IMR-90 (cell line): ENCODE measurements around the gene RBFOX2. TPM values are rescaled to one million over a fixed set of nuclear protein-coding genes. Genes with fewer than 3 reads are reported as not detected.

Source experiments
- ATAC-seq: fragments of 200-7000 bp; cut with Tn5 transposase; 2 replicates; pipeline ENCODE4 v1.9.1; 2020; ENCODE audit warnings: low read depth, mild to moderate bottlenecking, moderate library complexity
- BruUV-seq: library from RNA; stranded (reverse); fragments of 400-500 nt; replicated peaks from 2 replicates; lab custom pipeline; 2021; lab: Mats Ljungman, UMichigan
- CTCF ChIA-PET: fragments of 300-600 bp; formaldehyde crosslinking; extraction: SDS; loops from one replicate; lab custom pipeline; 2021; ENCODE audit warnings: antibody characterized with exemption; lab: Yijun Ruan, JAX
- POLR2A ChIA-PET: fragments of 300-600 bp; sonication (Branson Sonifier 250); formaldehyde crosslinking; loops from one replicate; lab custom pipeline; 2022; ENCODE audit warnings: antibody characterized with exemption; ENCODE audit not compliant: unreplicated experiment; lab: Charles Lee
- DNase-seq: peaks from one replicate; pipeline ENCODE4 v3.0.0; 2013
- H2AFZ ChIP-seq: replicated peaks from 2 replicates; pipeline ENCODE3; 2013; ENCODE audit warnings: low read length, mild to moderate bottlenecking; ENCODE audit not compliant: poor library complexity
- H2AK5ac ChIP-seq: 2 replicates; pipeline ENCODE4 v1.6.1; 2013; ENCODE audit warnings: low read depth, low read length, inconsistent platforms
- H2AK9ac ChIP-seq: replicated peaks from 2 replicates; pipeline ENCODE3; 2013; ENCODE audit warnings: mild to moderate bottlenecking, low read depth, low read length, moderate library complexity; ENCODE audit not compliant: poor library complexity
- H2BK120ac ChIP-seq: 2 replicates; pipeline ENCODE4 v1.6.1; 2013; ENCODE audit warnings: low read depth, low read length, inconsistent platforms
- H2BK15ac ChIP-seq: 3 replicates; pipeline ENCODE4 v1.6.1; 2013; ENCODE audit warnings: low read depth, low read length, inconsistent platforms
- H2BK20ac ChIP-seq: 2 replicates; pipeline ENCODE4 v1.6.1; 2013; ENCODE audit warnings: low read depth, mild to moderate bottlenecking, inconsistent platforms, low read length, moderate library complexity
- H2BK5ac ChIP-seq: 2 replicates; pipeline ENCODE4 v1.6.1; 2013; ENCODE audit warnings: mild to moderate bottlenecking, low read depth, low read length, inconsistent platforms; ENCODE audit not compliant: poor library complexity, severe bottlenecking
- H3K14ac ChIP-seq: replicated peaks from 2 replicates; pipeline ENCODE4 v1.6.1; 2013; ENCODE audit warnings: low read depth, low read length, inconsistent platforms
- H3K18ac ChIP-seq: 2 replicates; pipeline ENCODE4 v1.6.1; 2013; ENCODE audit warnings: low read depth, low read length, control low read depth
- H3K23ac ChIP-seq: 2 replicates; pipeline ENCODE4 v1.6.1; 2013; ENCODE audit warnings: low read depth, low read length, inconsistent platforms
- H3K27ac ChIP-seq: 2 replicates; pipeline ENCODE4 v1.5.1; 2013; ENCODE audit warnings: mild to moderate bottlenecking, control low read depth, low read length; ENCODE audit not compliant: insufficient read depth
- H3K27me3 ChIP-seq: 2 replicates; pipeline ENCODE4 v1.6.1; 2013; ENCODE audit warnings: low read length; ENCODE audit not compliant: control insufficient read depth, insufficient read depth
- H3K36me3 ChIP-seq: 2 replicates; pipeline ENCODE4 v1.6.1; 2013; ENCODE audit warnings: low read length, mixed read lengths; ENCODE audit not compliant: control insufficient read depth, insufficient read depth
- H3K4ac ChIP-seq: 2 replicates; pipeline ENCODE4 v1.6.1; 2013; ENCODE audit warnings: low read depth, low read length, inconsistent platforms
- H3K4me1 ChIP-seq: 2 replicates; pipeline ENCODE4 v1.6.1; 2013; ENCODE audit warnings: low read length, mixed read lengths; ENCODE audit not compliant: control insufficient read depth, insufficient read depth
- H3K4me2 ChIP-seq: 2 replicates; pipeline ENCODE4 v1.6.1; 2013; ENCODE audit warnings: low read depth, mild to moderate bottlenecking, control low read depth, low read length, moderate library complexity
- H3K4me3 ChIP-seq: 2 replicates; pipeline ENCODE4 v1.5.1; 2013; ENCODE audit warnings: low read depth, mild to moderate bottlenecking, control low read depth, low read length, moderate library complexity; ENCODE audit not compliant: insufficient read depth
- H3K56ac ChIP-seq: 2 replicates; pipeline ENCODE4 v1.6.1; 2013; ENCODE audit warnings: low read length, inconsistent platforms; ENCODE audit not compliant: insufficient read depth; ENCODE audit errors: extremely low read depth
- H3K79me1 ChIP-seq, 2 experiments: 2 replicates each; pipeline ENCODE4 v1.6.1; 2013; ENCODE audit warnings: low read length in 2 of 2, inconsistent platforms in 1 of 2, low read depth in 1 of 2
- H3K9ac ChIP-seq: 2 replicates; pipeline ENCODE4 v1.6.1; 2013; ENCODE audit warnings: low read depth, low read length, control low read depth
- H3K9me1 ChIP-seq: 2 replicates; pipeline ENCODE4 v1.6.1; 2013; ENCODE audit warnings: low read length, inconsistent platforms; ENCODE audit not compliant: insufficient read depth
- H3K9me3 ChIP-seq: 2 replicates; pipeline ENCODE4 v1.6.1; 2013; ENCODE audit warnings: low read length; ENCODE audit not compliant: control insufficient read depth, insufficient read depth
- H4K20me1 ChIP-seq: 2 replicates; pipeline ENCODE4 v1.6.1; 2013; ENCODE audit warnings: low read length, inconsistent platforms; ENCODE audit not compliant: insufficient read depth
- H4K5ac ChIP-seq: 2 replicates; pipeline ENCODE4 v1.6.1; 2013; ENCODE audit warnings: mild to moderate bottlenecking, low read depth, low read length, control low read depth
- H4K8ac ChIP-seq, 2 experiments: 2 replicates each; pipeline ENCODE4 v1.6.1; 2013; ENCODE audit warnings: low read depth in 2 of 2, low read length in 2 of 2, control low read depth in 1 of 2, inconsistent platforms in 1 of 2
- H4K91ac ChIP-seq: 2 replicates; pipeline ENCODE4 v1.6.1; 2013; ENCODE audit warnings: low read depth, low read length, inconsistent platforms; ENCODE audit not compliant: insufficient read depth
- CEBPB ChIP-seq: IDR thresholded peaks from 2 replicates; pipeline ENCODE4 v1.6.1; 2012; ENCODE audit warnings: low read depth, low read length, improper control_type of control experiment
- RAD21 ChIP-seq: IDR thresholded peaks from 2 replicates; pipeline ENCODE4 v1.6.1; 2012; ENCODE audit warnings: low read length, improper control_type of control experiment
- RCOR1 ChIP-seq: IDR thresholded peaks from 2 replicates; pipeline ENCODE4 v1.6.1; 2012; ENCODE audit warnings: mild to moderate bottlenecking, low read length, improper control_type of control experiment; ENCODE audit not compliant: insufficient replicate concordance
- SMC3 ChIP-seq: fragments of 150-350 bp; IDR thresholded peaks from 2 replicates; pipeline ENCODE4 v1.6.1; 2016; ENCODE audit warnings: low read depth, mild to moderate bottlenecking, antibody characterized with exemption, low read length, moderate library complexity
- WGBS, 2 experiments: methylation state at CpG; one replicate each; pipeline versions ENCODE4 v1.1.5 to v1.1.7; 2013; ENCODE audit warnings: missing lambda C conversion rate in 2 of 2; ENCODE audit not compliant: insufficient read length in 1 of 2; ENCODE audit errors: extremely low coverage in 2 of 2; 5-methylcytosine and 5-hydroxymethylcytosine counted together
- dilution Hi-C: fragments of 300-500 bp; cut with HindIII; formaldehyde crosslinking; loops from one replicate; pipeline ENCODE4 v1.14.3; 2018; ENCODE audit warnings: low sequenced_read_pairs; ENCODE audit not compliant: unreplicated experiment
- in situ Hi-C: fragments of 300-500 bp; cut with MboI; formaldehyde crosslinking; loops from 3 replicates; pipeline ENCODE4 v1.14.3; 2019; ENCODE audit warnings: low sequenced_read_pairs, inconsistent platforms, mixed read lengths
- intact Hi-C: fragments of 100-400 bp; cut with micrococcal nuclease; formaldehyde crosslinking; loops from 2 replicates; pipeline ENCODE4 v1.10.0; 2022
- polyA plus RNA-seq, 3 experiments: library from polyadenylated mRNA; depleted of rRNA; stranded (reverse); fragments of >200 nt; gene quantifications; 2 replicates each; pipeline ENCODE4 v1.2.3, GENCODE V29; 2012; ENCODE audit warnings: low replicate concordance in 1 of 3
- total RNA-seq: library from RNA; depleted of rRNA; stranded (reverse); fragments of >200 nt; gene quantifications from 2 replicates; pipeline ENCODE4 v1.2.3, GENCODE V29; 2012

RBFOX2 gene
- total and polyA plus RNA-seq, 2 of the 4 experiments (the other 2 are of a cell fraction), result 146 to 178 TPM

- H3K36me3 ChIP-seq, result no peaks in the 10 kb centered on the region
- peak overlapping the region; percentile 38; the same call in 1 of the 2 replicates for H2BK120ac ChIP-seq
- POLR2A ChIA-PET, result no interaction called here
- CTCF ChIA-PET, result interaction anchor here (0.6 to 1.3 kb wide), 3 partner anchors 11 to 48 kb away, joined by 3 read pairs; no protein-coding TSS in a partner anchor
- H4K20me1 ChIP-seq, result peaks cover 11% of the 10 kb centered on the region; the same call in 1 of the 2 replicates
- dilution Hi-C loops, result no loop called here
- no peak overlapping the region; the same call in 1 of the 2 replicates for H2BK20ac ChIP-seq
- 0 out of 3 replicates have a peak overlapping the region, but pooled peaks have one; percentile 9 for H2BK15ac ChIP-seq
- H2AK5ac ChIP-seq, result peak overlapping the region; percentile 29; the same call in 1 of the 2 replicates
- H3K4me1 ChIP-seq, result peaks cover 22% of the 10 kb centered on the region
- no peak overlapping the region for H3K56ac ChIP-seq
- H3K9me3 ChIP-seq, result no peaks in the 10 kb centered on the region
- H4K8ac ChIP-seq, result no peak overlapping the region; a peak in 1 of 4 replicates
- H4K5ac ChIP-seq, result no peak overlapping the region
- H3K4me3 ChIP-seq, result no peak overlapping the region
- H2AFZ ChIP-seq, result no peak overlapping the region
- no peak for ATAC-seq
- no peak overlapping the region for H3K9ac ChIP-seq
- H3K27me3 ChIP-seq, result no peaks in the 10 kb centered on the region
- in situ Hi-C loops, result no loop called here
- H3K4me2 ChIP-seq, result no peak overlapping the region
- no TSS peak for BruUV-seq
- TF ChIP-seq RAD21 (no peak), SMC3 (no peak), CEBPB (peak; percentile 69), RCOR1 (no peak)
- peak overlapping the region; percentile 33 for H3K23ac ChIP-seq
- WGBS, 2 experiments, result 88% methylated on average over 4 of the region's 5 CpGs; no CpG with 5 or more reads in 1 of the 2 experiments
- no peak overlapping the region for H4K91ac ChIP-seq
- intact Hi-C loops, result no loop called here
- H2AK9ac ChIP-seq, result no peak overlapping the region
- DNase-seq, result no peak
- peak overlapping the region; percentile 93 for H2BK5ac ChIP-seq
- H3K79me1 ChIP-seq, result peaks cover 42 to 86% of the 10 kb centered on the region in 2 experiments
- H3K14ac ChIP-seq, result peak overlapping the region; percentile 5; the same call in 1 of the 2 replicates
- peak overlapping the region; percentile 66 for H3K4ac ChIP-seq
- H3K9me1 ChIP-seq, result peaks cover 14% of the 10 kb centered on the region
- no peak overlapping the region for H3K27ac ChIP-seq
- no peak overlapping the region; the same call in 1 of the 2 replicates for H3K18ac ChIP-seq
Observed at GRCh38 chr22:35978889-35979288, 49.7 kb downstream of the RBFOX2 start.
